AG04450 (cell line): ENCODE measurements around the gene CFAP300. TPM values are rescaled to one million over a fixed set of nuclear protein-coding genes. Genes with fewer than 3 reads are reported as not detected.

Source experiments
- CTCF ChIA-PET: fragments of 300-600, 350-600 bp; formaldehyde crosslinking; extraction: SDS; loops from one replicate; lab custom pipeline; 2022; ENCODE audit warnings: antibody characterized with exemption, inconsistent platforms; lab: Charles Lee
- POLR2A ChIA-PET: fragments of 350-600 bp; formaldehyde crosslinking; extraction: SDS; loops from one replicate; lab custom pipeline; 2021; ENCODE audit warnings: antibody characterized with exemption, inconsistent platforms; lab: Yijun Ruan, JAX
- DNase-seq: peaks from one replicate; pipeline ENCODE4 v3.0.0-alpha.2; 2011; ENCODE audit warnings: low read depth, low spot score
- H3K27ac ChIP-seq: one replicate; pipeline ENCODE4 v1.5.1; 2012; ENCODE audit warnings: low read depth, low read length, control low read depth
- H3K27me3 ChIP-seq: one replicate; pipeline ENCODE4 v1.6.0; 2012; ENCODE audit warnings: low read length; ENCODE audit not compliant: control insufficient read depth, insufficient read depth
- H3K4me3 ChIP-seq: 2 replicates; pipeline ENCODE4 v1.5.1; 2011; ENCODE audit warnings: mild to moderate bottlenecking, low read depth, low read length, control low read depth
- H3K9me3 ChIP-seq: 2 replicates; pipeline ENCODE4 v1.5.1; 2012; ENCODE audit warnings: low read length; ENCODE audit not compliant: control insufficient read depth, insufficient read depth
- polyA plus RNA-seq: library from polyadenylated mRNA; depleted of rRNA; stranded (reverse); fragments of >200 nt; gene quantifications from 2 replicates; pipeline ENCODE4 v1.2.3, GENCODE V29; 2011
- TF ChIP-seq, protein P1 (sequence below): IDR thresholded peaks from 2 replicates; pipeline ENCODE4 v1.5.1; 2011; ENCODE audit warnings: low read depth, low read length, control low read depth, inconsistent platforms

The CFAP300 gene
- polyA plus RNA-seq, 1 experiment, result 3.4 TPM

DNA sequence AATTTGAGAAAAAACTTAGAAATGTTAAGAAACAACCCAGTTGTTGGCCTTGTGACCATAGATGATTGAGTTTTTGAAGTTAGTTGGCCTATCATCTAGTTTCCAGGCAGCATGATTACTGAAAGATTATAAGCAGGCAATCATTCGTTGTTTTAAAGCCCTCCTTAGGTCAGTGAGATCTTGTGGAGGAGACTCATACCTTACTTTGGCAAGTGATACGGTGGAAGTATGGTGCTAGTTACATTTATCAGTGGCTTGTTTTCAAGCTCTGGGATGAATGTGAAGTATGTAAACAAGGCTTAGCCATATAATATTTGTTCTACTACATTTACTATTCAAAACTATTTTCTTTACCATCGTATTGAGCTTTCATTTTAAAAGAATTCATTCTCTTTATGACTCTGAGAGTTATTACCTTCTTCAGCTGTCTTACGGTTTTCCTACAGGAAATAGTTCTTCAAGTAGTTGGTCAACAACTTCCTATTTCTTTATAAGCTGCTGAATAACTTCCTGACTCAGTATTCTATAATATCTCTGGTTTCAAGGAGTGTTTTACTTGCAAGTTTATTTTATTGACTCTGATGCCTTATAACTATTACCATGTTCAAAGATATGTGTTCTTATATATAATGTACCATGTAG is 70.4 kb downstream of the CFAP300 start:
- Histone ChIP-seq H3K4me3 (no peak overlapping the region), H3K27ac (no peak overlapping the region), H3K27me3 (no peaks in the 10 kb centered on the region), H3K9me3 (no peaks in the 10 kb centered on the region)
- TF ChIP-seq, protein P1, sequence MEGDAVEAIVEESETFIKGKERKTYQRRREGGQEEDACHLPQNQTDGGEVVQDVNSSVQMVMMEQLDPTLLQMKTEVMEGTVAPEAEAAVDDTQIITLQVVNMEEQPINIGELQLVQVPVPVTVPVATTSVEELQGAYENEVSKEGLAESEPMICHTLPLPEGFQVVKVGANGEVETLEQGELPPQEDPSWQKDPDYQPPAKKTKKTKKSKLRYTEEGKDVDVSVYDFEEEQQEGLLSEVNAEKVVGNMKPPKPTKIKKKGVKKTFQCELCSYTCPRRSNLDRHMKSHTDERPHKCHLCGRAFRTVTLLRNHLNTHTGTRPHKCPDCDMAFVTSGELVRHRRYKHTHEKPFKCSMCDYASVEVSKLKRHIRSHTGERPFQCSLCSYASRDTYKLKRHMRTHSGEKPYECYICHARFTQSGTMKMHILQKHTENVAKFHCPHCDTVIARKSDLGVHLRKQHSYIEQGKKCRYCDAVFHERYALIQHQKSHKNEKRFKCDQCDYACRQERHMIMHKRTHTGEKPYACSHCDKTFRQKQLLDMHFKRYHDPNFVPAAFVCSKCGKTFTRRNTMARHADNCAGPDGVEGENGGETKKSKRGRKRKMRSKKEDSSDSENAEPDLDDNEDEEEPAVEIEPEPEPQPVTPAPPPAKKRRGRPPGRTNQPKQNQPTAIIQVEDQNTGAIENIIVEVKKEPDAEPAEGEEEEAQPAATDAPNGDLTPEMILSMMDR, result no peak
- DNase-seq, result no peak
- ChIA-PET CTCF (interaction anchor here (1.2 kb wide), 1 partner anchor 170 kb away, joined by 4 read pairs; no protein-coding TSS in a partner anchor), POLR2A (interaction anchor here (1.3 to 1.4 kb wide), 2 partner anchors 27 to 151 kb away, joined by 3 to 6 read pairs; no protein-coding TSS in a partner anchor)

DNA sequence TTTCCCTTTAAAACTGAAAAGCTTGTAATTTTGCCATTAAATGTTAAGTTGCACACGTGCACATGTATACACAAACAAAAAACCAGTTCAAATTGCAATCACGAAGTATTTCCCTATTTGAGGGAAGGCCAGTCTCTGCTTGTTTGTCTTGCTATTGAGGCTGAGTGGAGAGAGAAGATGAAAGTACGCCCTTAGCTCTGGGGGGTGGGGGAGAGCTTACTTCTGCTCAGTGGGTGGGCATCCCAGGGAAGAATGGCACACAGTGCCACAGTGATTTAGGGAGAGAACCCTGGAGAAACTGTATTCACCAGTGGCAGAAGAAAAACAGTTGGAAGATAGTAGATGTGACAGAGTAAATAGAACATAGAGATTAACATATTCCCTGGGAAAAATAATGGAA is 71.7 kb downstream of the CFAP300 start:
- H3K27ac ChIP-seq, result no peak overlapping the region
- ChIA-PET POLR2A (interaction anchor here (1.3 kb wide), 1 partner anchor 149 kb away, joined by 3 read pairs; no protein-coding TSS in a partner anchor), CTCF (interaction anchor here (0.7 to 1.3 kb wide), 2 partner anchors 161 to 602 kb away, joined by 4 to 5 read pairs; no protein-coding TSS in a partner anchor)
- H3K9me3 ChIP-seq, result no peaks in the 10 kb centered on the region
- no peak overlapping the region for H3K4me3 ChIP-seq
- no peaks in the 10 kb centered on the region for H3K27me3 ChIP-seq
- TF ChIP-seq, protein P1, result no peak
- DNase-seq, result no peak

DNA sequence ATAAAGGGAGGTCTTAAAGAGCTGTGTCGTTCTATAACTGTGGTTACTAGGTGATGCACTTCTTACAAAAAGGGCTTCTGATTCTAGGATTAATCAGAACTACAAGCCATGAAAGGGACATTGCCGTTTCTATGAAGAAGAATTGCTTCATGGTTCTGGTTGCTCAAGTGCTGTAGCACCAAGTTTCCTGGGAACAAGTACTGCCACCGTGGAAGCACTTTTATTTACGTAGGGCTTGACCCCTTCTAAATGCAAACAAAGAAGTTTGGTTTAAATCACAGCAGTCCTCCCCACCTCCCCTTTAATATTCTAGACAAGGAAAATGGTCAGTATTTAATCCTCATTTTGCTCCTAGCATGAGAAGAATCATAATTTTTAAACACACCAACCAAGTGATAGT is 72.8 kb downstream of the CFAP300 start:
- CTCF ChIA-PET, result no interaction called here
- no peak for DNase-seq
- no peak overlapping the region for H3K27ac ChIP-seq

DNA sequence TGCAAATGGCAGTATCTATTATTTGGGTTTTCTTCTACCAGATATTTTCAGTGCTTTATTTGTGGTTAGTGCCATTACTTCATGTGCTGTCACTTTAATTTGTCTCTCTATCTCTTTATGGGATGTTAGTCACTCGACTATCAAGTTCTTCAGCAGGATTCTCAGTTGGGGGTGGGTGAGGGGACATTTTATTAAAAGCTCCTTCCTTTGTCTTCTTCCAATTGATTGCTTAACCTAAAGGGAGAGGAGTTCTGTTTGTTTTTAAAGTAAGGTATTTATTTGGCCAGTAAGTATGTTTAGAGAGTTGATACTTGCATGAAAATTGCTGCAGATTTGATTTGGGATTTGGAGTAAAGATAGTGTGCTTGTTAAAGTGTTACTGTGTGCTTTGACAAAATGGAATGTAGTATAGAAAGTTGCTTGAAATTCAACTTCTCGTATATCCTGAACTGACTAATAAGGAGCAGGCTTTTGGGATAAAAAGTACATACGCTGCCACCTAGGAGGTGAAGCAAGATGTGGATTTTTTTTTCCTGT is 73.3 kb downstream of the CFAP300 start:
- Histone ChIP-seq H3K27ac (no peak overlapping the region), H3K27me3 (no peaks in the 10 kb centered on the region), H3K9me3 (0 out of 2 replicates have a peak, but pooled peaks cover 3% of the 10 kb centered on the region), H3K4me3 (no peak overlapping the region)
- CTCF ChIA-PET, result no interaction called here
- no peak for DNase-seq
- POLR2A ChIA-PET, result interaction anchor here (1.2 kb wide), 1 partner anchor 9 kb away, joined by 5 read pairs; no protein-coding TSS in a partner anchor
- TF ChIP-seq, protein P1, result no peak

More for the DNA sequence above, 72.8 kb downstream of the CFAP300 start:
- Histone ChIP-seq H3K9me3 (0 out of 2 replicates have a peak, but pooled peaks cover 3% of the 10 kb centered on the region), H3K4me3 (no peak overlapping the region; the same call in 1 of the 2 replicates), H3K27me3 (no peaks in the 10 kb centered on the region)
- TF ChIP-seq, protein P1, result no peak
- POLR2A ChIA-PET, result interaction anchor here (1.2 kb wide), 1 partner anchor 9 kb away, joined by 5 read pairs; no protein-coding TSS in a partner anchor

DNA sequence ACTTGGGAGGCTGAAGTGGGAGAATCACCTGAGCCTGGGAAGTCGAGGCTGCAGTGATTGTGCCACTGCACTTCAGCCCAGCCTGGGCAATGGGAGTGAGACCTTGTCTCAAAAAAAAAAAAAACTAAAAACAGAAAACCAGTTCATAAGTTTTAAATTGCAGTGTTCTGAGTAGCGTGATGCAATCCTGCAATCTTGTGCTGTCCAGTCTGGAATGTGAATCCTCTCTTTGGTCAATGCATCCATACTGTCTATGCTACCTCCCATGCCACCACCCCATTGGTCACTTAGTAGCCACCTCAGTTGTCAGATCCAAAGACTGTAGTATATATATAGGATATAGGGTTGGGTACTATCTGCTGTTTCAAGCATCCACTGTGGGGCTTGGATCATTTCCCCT is 74.1 kb downstream of the CFAP300 start:
- no peak overlapping the region for H3K27ac ChIP-seq
- H3K27me3 ChIP-seq, result no peaks in the 10 kb centered on the region
- no peak for DNase-seq
- H3K9me3 ChIP-seq, result 0 out of 2 replicates have a peak, but pooled peaks cover 3% of the 10 kb centered on the region
- no peak overlapping the region for H3K4me3 ChIP-seq
- ChIA-PET CTCF (no interaction called here), POLR2A (no interaction called here)
- TF ChIP-seq, protein P1, result no peak
